HepG2 (cell line): Measurements from ENCODE around the gene CEBPG. TPM values are rescaled to one million over a fixed set of nuclear protein-coding genes. Genes with fewer than 3 reads are reported as not detected.

Source experiments
- FOXO1 ChIP-seq: sonication (generic); formaldehyde crosslinking; IDR thresholded peaks from 2 replicates; pipeline ENCODE4 v1.4.0; 2020; ENCODE audit warnings: missing genetic modification reagents
- HOXA7 ChIP-seq: sonication (generic); formaldehyde crosslinking; IDR thresholded peaks from 2 replicates; pipeline ENCODE4 v1.8.1; 2022; ENCODE audit warnings: mild to moderate bottlenecking, missing genetic modification reagents, moderate library complexity
- MED13 ChIP-seq: sonication (generic); formaldehyde crosslinking; IDR thresholded peaks from 2 replicates; pipeline ENCODE4 v1.5.0; 2020; ENCODE audit warnings: missing genetic modification reagents
- MEIS2 ChIP-seq: sonication (generic); formaldehyde crosslinking; IDR thresholded peaks from 2 replicates; pipeline ENCODE4 v1.9.0; 2021; ENCODE audit warnings: mild to moderate bottlenecking, missing genetic modification reagents
- MIER3 ChIP-seq: IDR thresholded peaks from 2 replicates; pipeline ENCODE4 v1.6.1; 2016; ENCODE audit warnings: missing compliant biosample characterization, borderline replicate concordance
- MZF1 ChIP-seq: sonication (generic); formaldehyde crosslinking; IDR thresholded peaks from 2 replicates; pipeline ENCODE4 v1.8.1; 2023; ENCODE audit warnings: mild to moderate bottlenecking, missing genetic modification reagents, borderline replicate concordance
- NCOA2 ChIP-seq: sonication (generic); formaldehyde crosslinking; IDR thresholded peaks from 2 replicates; pipeline ENCODE4 v1.8.0; 2022; ENCODE audit warnings: inconsistent platforms
- NFE2L2 ChIP-seq: fragments of 150-350 bp; IDR thresholded peaks from 2 replicates; pipeline ENCODE4 v1.6.1; 2014; ENCODE audit warnings: low read length
- NONO ChIP-seq, 2 experiments: fragments of 450-650 bp in 1 of 2; sonication (generic) in 1 of 2; formaldehyde crosslinking in 1 of 2; IDR thresholded peaks in 1 of 2; conservative IDR thresholded peaks in 1 of 2; 2 replicates each; pipeline versions ENCODE4 v1.6.1 to v1.8.0; 2017 to 2022; ENCODE audit warnings: mild to moderate bottlenecking in 1 of 2, missing genetic modification reagents in 1 of 2, moderate library complexity in 1 of 2
- NPAS2 ChIP-seq: sonication (generic); formaldehyde crosslinking; IDR thresholded peaks from 2 replicates; pipeline ENCODE4 v1.8.0; 2022; ENCODE audit warnings: mild to moderate bottlenecking, missing genetic modification reagents, borderline replicate concordance
- NR2F6 ChIP-seq, 2 experiments: IDR thresholded peaks; 2 replicates each; pipeline ENCODE4 v1.6.1; 2016; ENCODE audit warnings: antibody characterized with exemption in 1 of 2, mild to moderate bottlenecking in 1 of 2
- RBFOX2 ChIP-seq: fragments of 200-400 bp; formaldehyde crosslinking; IDR thresholded peaks from 2 replicates; pipeline ENCODE4 v1.6.1; 2017; ENCODE audit warnings: low read depth, mild to moderate bottlenecking, low read length
- RORA ChIP-seq: sonication (generic); formaldehyde crosslinking; IDR thresholded peaks from 2 replicates; pipeline ENCODE4 v1.5.0; 2020; ENCODE audit warnings: mild to moderate bottlenecking, missing genetic modification reagents, moderate library complexity
- SNAI1 ChIP-seq: sonication (generic); formaldehyde crosslinking; IDR thresholded peaks from 2 replicates; pipeline ENCODE4 v1.5.0; 2020; ENCODE audit warnings: mild to moderate bottlenecking, missing genetic modification reagents, borderline replicate concordance
- SP5 ChIP-seq: IDR thresholded peaks from 2 replicates; pipeline ENCODE4 v1.6.1; 2016; ENCODE audit warnings: low read depth, borderline replicate concordance
- TARDBP ChIP-seq: sonication (generic); formaldehyde crosslinking; IDR thresholded peaks from 2 replicates; pipeline ENCODE4 v1.8.0; 2022; ENCODE audit warnings: mild to moderate bottlenecking, missing genetic modification reagents
- TBX2 ChIP-seq: sonication (generic); formaldehyde crosslinking; IDR thresholded peaks from 2 replicates; pipeline ENCODE4 v1.5.0; 2020; ENCODE audit warnings: missing genetic modification reagents, mild to moderate bottlenecking, borderline replicate concordance
- WIZ ChIP-seq: sonication (generic); formaldehyde crosslinking; IDR thresholded peaks from 2 replicates; pipeline ENCODE4 v1.5.1; 2020; ENCODE audit warnings: mild to moderate bottlenecking, missing genetic modification reagents
- ZNF260 ChIP-seq: sonication (generic); formaldehyde crosslinking; IDR thresholded peaks from 2 replicates; pipeline ENCODE4 v1.4.0; 2020; ENCODE audit warnings: missing genetic modification reagents, low read depth, mild to moderate bottlenecking, borderline replicate concordance
- ZNF292 ChIP-seq: sonication (generic); formaldehyde crosslinking; IDR thresholded peaks from 2 replicates; pipeline ENCODE4 v1.8.1; 2022; ENCODE audit warnings: mild to moderate bottlenecking, low read depth, missing genetic modification reagents, borderline replicate concordance
- ZNF772 ChIP-seq: sonication (generic); formaldehyde crosslinking; IDR thresholded peaks from 2 replicates; pipeline ENCODE4 v1.5.0; 2020; ENCODE audit warnings: mild to moderate bottlenecking, missing genetic modification reagents
- polyA plus RNA-seq, 8 experiments: library from polyadenylated mRNA; depleted of rRNA in 3 of 8; stranded (reverse) in 7 of 8; unstranded in 1 of 8; fragments of >200 nt; fragmentation: Illumina TruSeq in 4 of 8; extraction: Trizol in 4 of 8; gene quantifications; 2 replicates each; pipeline versions ENCODE4 v1.2.1 to v1.2.3, GENCODE V29; 2011 to 2016; ENCODE audit warnings: low read depth in 4 of 8, missing spikeins in 1 of 8, mixed read lengths in 1 of 8; ENCODE audit not compliant: insufficient read depth in 1 of 8
- total RNA-seq, 5 experiments: library from RNA; depleted of rRNA; stranded (reverse); fragments of >200 nt; fragmentation: Illumina TruSeq; extraction: Trizol; gene quantifications; 2 replicates each; pipeline ENCODE4 v1.2.3, GENCODE V29; 2016; ENCODE audit warnings: low read depth in 1 of 5
- TF ChIP-seq, protein P1 (sequence below): sonication (generic); formaldehyde crosslinking; IDR thresholded peaks from 2 replicates; pipeline ENCODE4 v1.5.0; 2020; ENCODE audit warnings: mild to moderate bottlenecking, missing genetic modification reagents
- TF ChIP-seq, protein P2 (sequence below): sonication (generic); formaldehyde crosslinking; IDR thresholded peaks from 2 replicates; pipeline ENCODE4 v1.5.0; 2020; ENCODE audit warnings: missing genetic modification reagents
- TF ChIP-seq, protein P3 (sequence below), 2 experiments: fragments of 450-650 bp in 1 of 2; sonication (generic) in 1 of 2; formaldehyde crosslinking; IDR thresholded peaks; 2 replicates each; pipeline versions ENCODE4 v1.5.0 to v1.8.0; 2020 to 2022; ENCODE audit warnings: mild to moderate bottlenecking in 1 of 2, missing genetic modification reagents in 1 of 2

CEBPG gene
- total and polyA plus RNA-seq, 2 of the 13 experiments (the other 11 are each of a cell fraction or from before 2014, with no cell fraction given) = 25.7 to 34.3 TPM

DNA sequence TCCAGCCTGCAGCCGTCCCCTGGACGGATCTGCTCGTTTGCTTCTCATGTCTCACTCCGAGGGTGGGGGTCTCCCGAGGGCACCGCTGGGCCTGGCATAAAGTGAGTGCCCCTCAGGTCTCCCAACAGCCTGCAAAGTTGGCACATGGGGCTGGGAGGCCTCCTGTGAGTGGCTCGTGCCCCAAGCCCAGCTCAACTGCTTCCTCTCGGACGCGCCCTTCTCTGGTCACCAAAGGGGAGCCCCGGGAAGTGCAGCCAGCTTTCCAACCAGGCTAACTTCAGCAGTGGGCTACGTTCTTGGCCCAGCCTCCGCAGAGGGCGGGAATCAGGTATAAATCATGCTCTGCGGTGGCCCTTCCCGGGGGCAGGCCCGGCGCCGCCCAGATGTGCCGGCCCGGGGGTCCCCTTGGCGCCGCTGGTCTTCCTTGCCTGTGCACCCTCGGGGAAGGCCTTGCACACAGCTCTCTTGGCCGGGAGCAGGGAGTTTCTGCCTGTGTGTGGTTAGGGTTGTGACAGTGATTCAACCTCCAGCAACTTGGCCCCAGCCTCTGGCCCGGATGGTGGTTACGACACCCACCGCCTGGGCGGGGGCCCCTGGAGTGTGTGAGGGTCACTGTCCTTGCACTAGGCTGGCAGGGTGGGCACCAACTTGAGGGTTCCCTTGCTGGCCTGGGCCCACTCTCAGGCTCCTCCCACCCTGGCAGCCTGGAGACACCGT, 20.7 kb downstream of the CEBPG start (continued):
- TF ChIP-seq, protein P1, sequence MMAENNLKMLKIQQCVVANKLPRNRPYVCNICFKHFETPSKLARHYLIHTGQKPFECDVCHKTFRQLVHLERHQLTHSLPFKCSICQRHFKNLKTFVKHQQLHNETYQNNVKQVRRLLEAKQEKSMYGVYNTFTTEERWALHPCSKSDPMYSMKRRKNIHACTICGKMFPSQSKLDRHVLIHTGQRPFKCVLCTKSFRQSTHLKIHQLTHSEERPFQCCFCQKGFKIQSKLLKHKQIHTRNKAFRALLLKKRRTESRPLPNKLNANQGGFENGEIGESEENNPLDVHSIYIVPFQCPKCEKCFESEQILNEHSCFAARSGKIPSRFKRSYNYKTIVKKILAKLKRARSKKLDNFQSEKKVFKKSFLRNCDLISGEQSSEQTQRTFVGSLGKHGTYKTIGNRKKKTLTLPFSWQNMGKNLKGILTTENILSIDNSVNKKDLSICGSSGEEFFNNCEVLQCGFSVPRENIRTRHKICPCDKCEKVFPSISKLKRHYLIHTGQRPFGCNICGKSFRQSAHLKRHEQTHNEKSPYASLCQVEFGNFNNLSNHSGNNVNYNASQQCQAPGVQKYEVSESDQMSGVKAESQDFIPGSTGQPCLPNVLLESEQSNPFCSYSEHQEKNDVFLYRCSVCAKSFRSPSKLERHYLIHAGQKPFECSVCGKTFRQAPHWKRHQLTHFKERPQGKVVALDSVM (CRISPR knock-in tag) = no peak
- TF ChIP-seq WIZ (CRISPR knock-in tag) (peak; percentile 8; the same call in 1 of the 2 replicates), RORA (no peak), MED13 (CRISPR knock-in tag) (peak; percentile 47; the same call in 1 of the 2 replicates), FOXO1 (peak; percentile 13; the same call in 1 of the 2 replicates), NCOA2 (peak; percentile 33; the same call in 1 of the 2 replicates), ZNF292 (CRISPR knock-in tag) (peak; percentile 88), NPAS2 (CRISPR knock-in tag) (no peak), NFE2L2 (no peak), ZNF260 (CRISPR knock-in tag) (no peak), SNAI1 (CRISPR knock-in tag) (0 out of 2 replicates have a peak, but pooled peaks have one; percentile 19), MZF1 (no peak), HOXA7 (CRISPR knock-in tag) (no peak), SP5 (CRISPR knock-in tag) (peak; percentile 35; the same call in 1 of the 2 replicates), ZNF772 (CRISPR knock-in tag) (no peak), TARDBP (CRISPR knock-in tag) (peak; percentile 12; the same call in 1 of the 2 replicates), MIER3 (CRISPR knock-in tag) (0 out of 2 replicates have a peak, but pooled peaks have one; percentile 32), MEIS2 (CRISPR knock-in tag) (0 out of 2 replicates have a peak, but pooled peaks have one; percentile 46), RBFOX2 (peak; percentile 48; the same call in 1 of the 2 replicates), NONO (IDR thresholded peaks at IDR 0.05) (no peak), NONO (CRISPR knock-in tag; conservative IDR thresholded peaks at IDR 0.05) (peak; percentile 52; the same call in 1 of the 2 replicates), NR2F6 (IDR thresholded peaks at IDR 0.05) (peak; percentile 37; the same call in 1 of the 2 replicates), NR2F6 (CRISPR knock-in tag; IDR thresholded peaks at IDR 0.05) (peak; percentile 66; the same call in 1 of the 2 replicates), TBX2 (CRISPR knock-in tag) (peak; percentile 23; the same call in 1 of the 2 replicates)
- TF ChIP-seq, protein P2, sequence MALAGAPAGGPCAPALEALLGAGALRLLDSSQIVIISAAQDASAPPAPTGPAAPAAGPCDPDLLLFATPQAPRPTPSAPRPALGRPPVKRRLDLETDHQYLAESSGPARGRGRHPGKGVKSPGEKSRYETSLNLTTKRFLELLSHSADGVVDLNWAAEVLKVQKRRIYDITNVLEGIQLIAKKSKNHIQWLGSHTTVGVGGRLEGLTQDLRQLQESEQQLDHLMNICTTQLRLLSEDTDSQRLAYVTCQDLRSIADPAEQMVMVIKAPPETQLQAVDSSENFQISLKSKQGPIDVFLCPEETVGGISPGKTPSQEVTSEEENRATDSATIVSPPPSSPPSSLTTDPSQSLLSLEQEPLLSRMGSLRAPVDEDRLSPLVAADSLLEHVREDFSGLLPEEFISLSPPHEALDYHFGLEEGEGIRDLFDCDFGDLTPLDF (CRISPR knock-in tag) = 0 out of 2 replicates have a peak, but pooled peaks have one; percentile 39
- TF ChIP-seq, protein P3, sequence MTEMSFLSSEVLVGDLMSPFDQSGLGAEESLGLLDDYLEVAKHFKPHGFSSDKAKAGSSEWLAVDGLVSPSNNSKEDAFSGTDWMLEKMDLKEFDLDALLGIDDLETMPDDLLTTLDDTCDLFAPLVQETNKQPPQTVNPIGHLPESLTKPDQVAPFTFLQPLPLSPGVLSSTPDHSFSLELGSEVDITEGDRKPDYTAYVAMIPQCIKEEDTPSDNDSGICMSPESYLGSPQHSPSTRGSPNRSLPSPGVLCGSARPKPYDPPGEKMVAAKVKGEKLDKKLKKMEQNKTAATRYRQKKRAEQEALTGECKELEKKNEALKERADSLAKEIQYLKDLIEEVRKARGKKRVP (CRISPR knock-in tag; IDR thresholded peaks at IDR 0.05) = peak in 1 of 2 experiments; percentile 80; a peak in 2 of 4 replicates
